Tibial nerve (tissue), 4 donors: ENCODE data around the gene LRP6.

Experiments used
- CTCF ChIP-seq, 5 experiments: fragments of 200-600 bp in 3 of 5; fragments of 450-650 bp in 2 of 5; sonication (generic) in 3 of 5; IDR thresholded peaks; one replicate each; pipeline ENCODE4 v1.5.1; 2016 to 2019; ENCODE audit warnings: antibody characterized with exemption in 5 of 5, mild to moderate bottlenecking in 3 of 5, moderate library complexity in 2 of 5
- EP300 ChIP-seq, 2 donors: sonication (generic); formaldehyde crosslinking; IDR thresholded peaks; one replicate each; pipeline ENCODE4 v1.6.1; 2017; ENCODE audit warnings: antibody characterized with exemption in 2 of 2, mild to moderate bottlenecking in 1 of 2

- TF ChIP-seq CTCF (IDR thresholded peaks at IDR 0.05) (no peak), EP300 (IDR thresholded peaks at IDR 0.05) (no peak)
Observed at GRCh38 chr12:12206776-12207388, 60.0 kb downstream of the LRP6 start.
